HG03064 (cell line): ENCODE data around the gene KRT6B.

Experiments used
- ATAC-seq: cut with Tn5 transposase; IDR thresholded peaks from one replicate; pipeline ENCODE4 v1.9.1; 2021; ENCODE audit warnings: low read depth; ENCODE audit not compliant: unreplicated experiment

The KRT6B gene

GRCh38 chr12:52437508-52437907 is 14.4 kb downstream of the KRT6B start:
- no peak for ATAC-seq

- ATAC-seq: no peak
Observed at GRCh38 chr12:52436828-52437474, 15.0 kb downstream of the KRT6B start.

GRCh38 chr12:52436000-52436827 is 15.7 kb downstream of the KRT6B start:
- no peak for ATAC-seq

DNA sequence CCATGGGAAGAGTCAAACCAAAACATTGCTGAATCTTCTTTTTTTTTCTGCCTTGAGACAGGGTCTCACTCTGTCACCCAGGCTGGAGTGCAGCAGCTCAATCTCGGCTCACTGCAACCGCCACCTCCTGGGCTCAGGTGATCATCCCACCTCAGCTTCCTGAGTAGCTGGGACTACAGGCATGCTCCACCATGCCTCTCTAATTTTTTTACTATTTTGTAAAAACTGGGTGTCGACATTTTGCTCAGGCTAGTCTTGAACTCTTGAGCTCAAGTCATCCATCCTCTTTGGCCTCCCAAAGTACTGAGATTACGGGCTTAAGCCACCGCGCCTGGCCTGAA is 16.3 kb downstream of the KRT6B start:
- ATAC-seq: no peak

DNA sequence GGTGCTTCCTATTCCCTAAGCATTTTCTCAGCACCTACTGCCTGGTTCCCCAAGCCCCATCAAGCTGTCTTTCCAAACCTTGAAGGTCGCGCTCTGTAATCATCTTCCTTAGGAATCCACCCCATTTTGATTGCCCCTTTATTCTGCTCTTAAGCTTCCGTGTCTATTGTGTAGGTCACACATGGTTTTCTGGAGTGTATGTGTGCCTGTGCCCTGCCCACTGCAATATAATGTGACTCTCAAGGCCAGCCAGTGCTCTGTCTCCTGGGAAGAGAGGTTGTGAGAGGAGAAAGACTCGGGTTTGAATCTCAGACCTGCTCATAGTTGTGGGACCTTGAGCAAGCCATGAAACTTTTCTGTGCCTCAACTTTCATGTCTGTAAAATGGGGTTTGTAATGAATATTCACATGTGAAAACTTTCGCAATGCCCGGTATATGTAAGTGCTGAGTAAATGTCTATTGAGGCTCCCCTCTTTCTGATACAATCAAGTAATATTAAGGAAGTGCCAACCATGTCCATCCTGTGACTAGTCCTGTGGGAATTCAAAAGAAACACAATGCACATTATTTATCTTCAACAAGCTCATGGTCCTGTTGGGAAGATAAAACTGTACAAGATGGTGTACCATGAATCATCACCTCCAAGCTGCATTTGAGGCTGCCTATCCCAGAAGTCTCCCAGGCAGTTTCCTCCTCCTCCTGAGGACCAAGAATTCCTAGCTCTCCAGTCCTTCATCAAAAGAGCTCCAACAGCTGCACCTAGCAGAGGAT is 17.0 kb downstream of the KRT6B start:
- ATAC-seq: no peak

DNA sequence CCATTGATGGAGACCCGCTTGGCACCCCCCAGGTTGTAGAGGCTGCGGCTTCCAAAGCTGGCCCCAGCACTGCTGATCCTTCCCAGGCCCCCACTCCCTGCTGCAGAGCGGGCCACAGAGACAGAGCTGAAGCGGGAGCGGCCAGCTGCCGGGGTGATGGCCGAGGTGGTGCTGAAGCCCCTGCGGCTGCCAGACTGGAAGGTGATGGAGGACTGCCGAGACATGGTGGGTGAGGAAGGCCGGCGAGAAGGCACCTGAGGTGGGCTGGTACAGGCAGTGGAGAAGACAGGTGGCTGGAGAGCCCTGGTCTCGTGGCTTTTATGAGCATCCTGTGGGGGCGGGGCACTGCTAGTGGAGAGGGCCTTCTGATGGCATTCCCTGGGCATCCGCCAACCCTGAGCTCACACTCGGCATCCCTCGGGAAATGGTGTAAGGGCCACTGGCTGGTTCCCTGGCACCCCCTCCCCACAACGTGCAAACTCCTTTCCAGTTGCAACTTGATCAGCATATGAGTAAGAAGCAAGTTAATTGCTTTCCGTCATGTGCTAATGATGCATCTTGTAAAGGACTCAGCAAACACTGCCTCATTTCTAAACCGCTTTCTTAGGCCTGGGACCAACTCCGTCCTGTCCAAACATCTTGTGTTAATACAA is 17.7 kb downstream of the KRT6B start, which contains the start of gene KRT75:
TSS of gene KRT75 (minus strand) at position 291 of the 653 bp plus-strand sequence. CDS start at position 224, 67 bp downstream.
- no peak for ATAC-seq

DNA sequence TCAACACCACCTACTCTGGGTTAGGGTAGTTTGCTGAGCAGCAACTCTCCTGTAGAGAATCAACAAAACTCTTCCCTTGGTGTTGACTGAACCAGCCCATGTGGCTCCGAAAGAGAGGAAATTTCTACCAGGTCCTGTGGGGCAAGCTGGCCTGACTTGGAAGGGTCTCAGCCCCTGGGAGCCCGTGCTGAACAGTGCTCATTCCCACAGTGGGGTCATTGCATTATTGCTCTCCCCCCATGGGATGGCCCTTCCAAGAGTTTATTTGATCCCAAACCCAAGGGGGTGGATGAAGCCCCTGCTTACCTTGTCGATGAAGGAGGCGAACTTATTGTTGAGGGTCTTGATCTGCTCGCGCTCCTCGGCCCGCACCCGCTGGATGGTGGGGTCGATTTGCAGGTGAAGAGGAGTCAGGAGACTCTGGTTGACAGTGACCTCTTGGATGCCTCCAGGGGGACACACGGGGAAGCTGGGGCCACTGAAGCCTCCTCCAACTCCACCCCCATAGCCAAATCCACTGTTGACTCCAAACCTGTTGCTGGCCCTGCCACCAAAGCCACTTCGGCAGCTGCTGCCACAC is 18.4 kb downstream of the KRT6B start:
- ATAC-seq: no peak

- no peak for ATAC-seq
Observed at GRCh38 chr12:52432559-52433207, 19.3 kb downstream of the KRT6B start.

GRCh38 chr12:52428121-52428520 is 23.8 kb downstream of the KRT6B start:
- ATAC-seq: no peak

DNA sequence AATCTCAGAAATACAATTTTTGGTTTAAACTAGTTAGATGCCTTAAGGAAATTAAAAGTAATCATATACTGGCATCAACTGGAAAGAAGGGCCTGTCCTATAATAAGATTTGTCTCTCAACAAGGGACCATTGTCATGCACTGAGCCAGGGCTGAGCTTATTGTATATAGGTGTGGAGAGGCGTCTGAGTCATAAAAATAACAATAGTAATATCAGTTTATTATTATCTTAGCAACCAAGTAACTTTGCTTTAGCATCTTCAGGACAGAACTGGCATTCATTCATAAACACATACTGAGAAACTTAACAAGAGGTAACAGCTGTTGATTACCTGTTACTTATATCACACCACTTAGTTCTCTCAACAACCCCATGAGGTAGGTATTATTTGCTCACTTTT is 24.9 kb downstream of the KRT6B start:
- ATAC-seq: no peak

DNA sequence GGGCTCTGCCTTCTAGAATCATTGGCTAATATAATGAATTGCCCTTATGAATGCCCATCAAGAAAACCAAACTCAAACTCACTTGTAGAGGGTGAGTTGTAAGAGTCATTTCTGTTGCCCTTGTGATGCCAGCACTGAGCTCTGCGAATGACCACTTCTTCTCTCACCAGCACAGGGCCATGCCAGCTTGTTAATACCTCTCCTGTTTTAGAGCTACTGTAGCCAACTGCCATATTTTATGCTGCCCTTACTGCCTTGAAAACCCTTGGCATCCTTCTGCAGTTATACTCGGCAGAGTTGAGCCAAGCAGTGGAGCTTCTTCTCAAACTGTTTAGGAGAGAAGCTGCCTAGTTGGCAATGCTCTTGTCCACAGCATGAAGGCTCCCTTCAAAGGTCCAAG is 25.9 kb downstream of the KRT6B start:
- no peak for ATAC-seq

DNA sequence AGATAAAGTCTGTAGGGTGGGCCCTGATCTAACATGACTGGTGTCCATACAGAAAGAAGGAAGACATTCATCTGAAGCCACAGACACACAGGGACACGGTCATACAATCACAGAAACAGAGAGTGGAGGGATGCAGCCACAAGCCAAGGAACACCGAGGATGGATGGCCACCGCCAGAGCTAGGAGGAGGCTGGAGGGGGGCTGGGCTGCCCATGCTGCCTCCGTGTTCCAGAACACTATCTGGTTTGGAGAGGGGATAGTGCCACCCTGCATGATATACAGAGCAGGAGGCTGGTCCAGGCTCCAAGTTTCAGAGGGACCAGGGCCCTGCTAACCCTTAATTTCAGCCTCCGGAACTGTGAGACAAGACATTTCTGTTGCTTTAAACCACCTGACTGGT is 26.5 kb downstream of the KRT6B start:
- ATAC-seq: no peak

GRCh38 chr12:52423661-52424500 is 28.1 kb downstream of the KRT6B start:
- ATAC-seq: no peak

- no peak for ATAC-seq
Observed at GRCh38 chr12:52423035-52423434, 28.9 kb downstream of the KRT6B start.

DNA sequence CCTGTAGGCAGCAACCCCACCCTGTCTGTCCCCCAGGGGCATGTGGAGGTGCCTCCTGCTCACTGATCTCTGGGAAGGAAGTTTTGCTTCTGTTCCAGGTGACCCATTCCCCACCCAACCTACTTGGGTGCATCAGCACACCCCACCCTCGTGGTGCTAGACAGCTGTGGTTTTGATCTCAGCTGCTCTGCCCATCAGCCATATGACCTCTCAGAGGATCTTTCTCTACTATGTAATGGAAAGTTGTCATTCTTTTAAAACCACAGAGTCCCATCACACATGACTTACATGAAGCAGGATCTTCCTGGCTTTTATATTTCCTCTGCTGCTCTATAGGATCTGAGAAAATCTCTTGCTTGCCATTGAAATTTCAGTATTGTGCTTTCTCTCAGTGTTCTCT is 32.3 kb downstream of the KRT6B start:
- no peak for ATAC-seq

- no peak for ATAC-seq
Observed at GRCh38 chr12:52418576-52419110, 33.3 kb downstream of the KRT6B start.

GRCh38 chr12:52417740-52418139 is 34.2 kb downstream of the KRT6B start:
- ATAC-seq: no peak

DNA sequence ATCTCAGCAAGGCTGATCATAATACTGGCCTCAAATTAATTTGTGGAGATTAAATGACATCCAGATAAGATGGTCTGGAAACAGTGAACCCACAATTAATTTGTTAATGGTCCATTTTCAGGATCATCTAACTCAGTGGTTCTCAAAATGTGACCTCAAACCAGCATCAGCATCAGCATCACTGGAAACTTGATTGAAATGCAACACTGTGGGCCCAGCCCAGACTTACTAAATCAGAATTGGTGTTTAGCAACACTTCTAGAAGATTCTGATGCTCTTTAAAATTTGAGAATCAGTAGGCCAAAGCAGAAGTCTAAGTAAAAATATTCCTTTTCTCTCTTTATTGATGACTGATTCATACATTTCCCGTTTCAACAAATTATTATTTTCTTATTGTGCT is 35.2 kb downstream of the KRT6B start:
- ATAC-seq: no peak
